ENCODE data around the gene MGAT5. TPM values are rescaled to one million over a fixed set of nuclear protein-coding genes. Genes with fewer than 3 reads are reported as not detected.

MGAT5 gene
- total RNA-seq, 4 donors from 2014 or later = 47.4 to 56.4 (median 50.3) TPM

DNA sequence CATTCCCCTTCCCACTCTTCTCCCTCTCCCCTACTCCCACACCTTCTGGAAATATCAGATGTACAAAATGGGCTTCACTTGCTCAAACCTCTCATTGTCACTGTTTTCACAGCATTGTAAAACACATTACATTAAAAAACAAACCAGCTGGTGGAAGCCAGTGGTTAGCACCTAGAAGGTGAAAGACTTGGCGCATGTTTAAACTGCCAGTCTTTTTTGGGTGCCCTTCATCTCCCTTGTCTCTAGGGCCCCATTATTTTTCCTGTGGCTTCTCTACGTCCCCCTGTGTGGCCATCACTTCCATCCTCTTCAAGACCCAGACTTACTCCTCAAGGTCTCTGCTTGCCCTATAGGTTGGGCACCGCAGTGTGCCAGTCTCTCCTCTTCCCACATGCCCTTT is 34.9 kb downstream of the MGAT5 start:
- intact Hi-C loops (cut with DNase I) = no loop called here

DNA sequence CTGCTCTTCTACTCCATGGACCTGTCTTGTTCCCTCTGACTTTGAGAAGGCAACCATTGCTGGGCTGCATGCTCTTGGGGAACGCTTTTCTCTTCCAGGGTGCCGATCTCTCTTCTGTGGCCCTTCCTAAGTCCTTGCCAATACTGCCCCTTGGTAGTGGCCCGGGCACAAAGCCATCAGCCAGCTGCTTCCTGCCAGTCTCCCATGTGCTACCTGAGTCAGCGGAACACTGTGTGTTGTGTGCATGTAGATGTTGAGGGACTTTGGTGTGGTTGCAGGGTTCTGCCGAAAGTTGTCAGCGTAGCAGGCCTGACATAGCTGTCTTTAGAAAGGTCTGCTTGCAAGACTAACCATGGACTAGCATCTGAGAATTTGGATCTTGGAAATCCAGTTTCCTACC is 35.4 kb downstream of the MGAT5 start:
- no peaks in the 10 kb centered on the region for H3K36me3 ChIP-seq
- no peak overlapping the region for H3K4me3 ChIP-seq
- DNase-seq (ENCODE audit: extremely low spot score) = no peak
- no peak overlapping the region for H3K27ac ChIP-seq (replicated peaks in 1 of 4)
- intact Hi-C loops (cut with DNase I) = no loop called here
- WGBS = 98% methylated on average over 6 of the region's 6 CpGs
- no peaks in the 10 kb centered on the region for H3K9me3 ChIP-seq
- peaks cover 0 to 19% (median 2%) of the 10 kb centered on the region in 4 donors for H3K4me1 ChIP-seq
- H3K27me3 ChIP-seq = no peaks in the 10 kb centered on the region
- TF ChIP-seq POLR2AphosphoS5 (IDR thresholded peaks at IDR 0.05) = no peak
- no peak for TF ChIP-seq EP300 (IDR thresholded peaks at IDR 0.05)
- TF ChIP-seq, protein P1, sequence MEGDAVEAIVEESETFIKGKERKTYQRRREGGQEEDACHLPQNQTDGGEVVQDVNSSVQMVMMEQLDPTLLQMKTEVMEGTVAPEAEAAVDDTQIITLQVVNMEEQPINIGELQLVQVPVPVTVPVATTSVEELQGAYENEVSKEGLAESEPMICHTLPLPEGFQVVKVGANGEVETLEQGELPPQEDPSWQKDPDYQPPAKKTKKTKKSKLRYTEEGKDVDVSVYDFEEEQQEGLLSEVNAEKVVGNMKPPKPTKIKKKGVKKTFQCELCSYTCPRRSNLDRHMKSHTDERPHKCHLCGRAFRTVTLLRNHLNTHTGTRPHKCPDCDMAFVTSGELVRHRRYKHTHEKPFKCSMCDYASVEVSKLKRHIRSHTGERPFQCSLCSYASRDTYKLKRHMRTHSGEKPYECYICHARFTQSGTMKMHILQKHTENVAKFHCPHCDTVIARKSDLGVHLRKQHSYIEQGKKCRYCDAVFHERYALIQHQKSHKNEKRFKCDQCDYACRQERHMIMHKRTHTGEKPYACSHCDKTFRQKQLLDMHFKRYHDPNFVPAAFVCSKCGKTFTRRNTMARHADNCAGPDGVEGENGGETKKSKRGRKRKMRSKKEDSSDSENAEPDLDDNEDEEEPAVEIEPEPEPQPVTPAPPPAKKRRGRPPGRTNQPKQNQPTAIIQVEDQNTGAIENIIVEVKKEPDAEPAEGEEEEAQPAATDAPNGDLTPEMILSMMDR (IDR thresholded peaks at IDR 0.05) = no peak
- TF ChIP-seq POLR2A (IDR thresholded peaks at IDR 0.05; ENCODE audit: low read depth) = no peak

More for the DNA sequence above, 34.9 kb downstream of the MGAT5 start:
- 97% methylated on average over 3 of the region's 3 CpGs for WGBS
- Histone ChIP-seq H3K9me3 (no peaks in the 10 kb centered on the region), H3K4me3 (no peak overlapping the region), H3K36me3 (no peaks in the 10 kb centered on the region), H3K4me1 (peaks cover 0 to 19% (median 2%) of the 10 kb centered on the region in 4 donors), H3K27ac (replicated peaks in 1 of 4) (no peak overlapping the region), H3K27me3 (no peaks in the 10 kb centered on the region)
- DNase-seq (ENCODE audit: extremely low spot score) = no peak
- no peak for TF ChIP-seq POLR2AphosphoS5 (IDR thresholded peaks at IDR 0.05)
- TF ChIP-seq, protein P1 (IDR thresholded peaks at IDR 0.05) = no peak
- TF ChIP-seq EP300 (IDR thresholded peaks at IDR 0.05) = no peak
- TF ChIP-seq POLR2A (IDR thresholded peaks at IDR 0.05; ENCODE audit: low read depth) = no peak

DNA sequence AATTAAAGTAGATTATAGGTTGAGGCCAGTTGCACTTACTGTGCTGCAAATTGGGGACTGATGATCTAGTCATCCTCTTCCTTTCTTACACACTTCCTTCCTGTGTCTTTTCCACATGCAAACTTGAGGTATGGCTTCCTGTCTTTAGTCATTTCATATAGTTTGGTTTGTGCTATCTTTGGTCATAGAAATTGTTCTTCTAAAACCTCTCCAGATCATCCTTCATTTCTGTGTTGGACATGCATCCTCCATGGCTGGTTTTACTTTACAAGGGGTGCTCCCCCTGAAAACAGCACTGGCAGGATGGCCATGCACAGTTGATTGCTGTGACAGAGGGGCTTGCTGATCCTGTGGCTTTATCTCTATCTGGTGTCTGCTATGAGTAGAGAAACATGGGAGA is 36.5 kb downstream of the MGAT5 start:
- TF ChIP-seq POLR2AphosphoS5 (IDR thresholded peaks at IDR 0.05) (no peak), EP300 (IDR thresholded peaks at IDR 0.05) (no peak)
- TF ChIP-seq, protein P1 (IDR thresholded peaks at IDR 0.05) = no peak
- intact Hi-C loops (cut with DNase I) = no loop called here
- Histone ChIP-seq H3K27ac (replicated peaks in 1 of 4) (no peak overlapping the region), H3K27me3 (no peaks in the 10 kb centered on the region), H3K4me3 (no peak overlapping the region), H3K36me3 (no peaks in the 10 kb centered on the region), H3K4me1 (peaks cover 4 to 20% (median 5%) of the 10 kb centered on the region in 4 donors), H3K9me3 (no peaks in the 10 kb centered on the region)
- DNase-seq (ENCODE audit: extremely low spot score) = no peak

DNA sequence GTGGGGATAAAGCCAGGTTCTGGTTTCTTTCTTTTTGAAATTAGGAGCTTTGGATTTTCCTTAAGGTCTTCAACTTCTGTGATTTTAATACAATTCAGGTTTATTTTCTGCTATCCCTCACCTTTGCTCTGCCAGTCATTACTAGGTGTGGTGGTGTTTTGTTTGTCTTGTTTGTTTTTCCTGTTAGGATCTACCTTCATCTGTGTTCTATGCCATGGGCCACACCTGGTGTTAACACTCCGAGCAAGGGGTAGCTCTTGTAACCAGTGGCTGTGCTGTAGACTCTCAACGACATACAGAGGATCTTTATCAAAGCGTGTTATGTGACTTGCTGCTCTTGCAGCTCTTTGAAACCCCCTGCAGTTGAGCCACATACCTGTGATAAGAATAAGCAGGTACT is 38.6 kb downstream of the MGAT5 start:
- DNase-seq (ENCODE audit: extremely low spot score) = no peak
- TF ChIP-seq POLR2AphosphoS5 (IDR thresholded peaks at IDR 0.05) (no peak), POLR2A (IDR thresholded peaks at IDR 0.05; ENCODE audit: low read depth) (no peak), EP300 (IDR thresholded peaks at IDR 0.05) (no peak)
- TF ChIP-seq, protein P1 (IDR thresholded peaks at IDR 0.05) = no peak
- 89% methylated on average over 3 of the region's 3 CpGs for WGBS
- intact Hi-C loops (cut with DNase I) = no loop called here
- Histone ChIP-seq H3K27me3 (no peaks in the 10 kb centered on the region), H3K9me3 (no peaks in the 10 kb centered on the region), H3K36me3 (no peaks in the 10 kb centered on the region), H3K4me3 (no peak overlapping the region), H3K4me1 (peaks cover 10 to 29% (median 15%) of the 10 kb centered on the region in 4 donors), H3K27ac (replicated peaks in 1 of 4) (no peak overlapping the region)
